Body of pancreas (tissue), 4 donors: Measurements from ENCODE around the gene EPHB1. TPM values are rescaled to one million over a fixed set of nuclear protein-coding genes. Genes with fewer than 3 reads are reported as not detected.

Experiments
- ATAC-seq: fragments of 150-250 bp; one replicate; pipeline ENCODE4 v1.9.1; 2016
- DNase-seq, 4 donors: peaks; one replicate each; pipeline ENCODE4 v3.0.0-alpha.2; 2019
- H3K27ac ChIP-seq, 4 donors: fragments of 200-600 bp; sonication (generic); 1 replicate in 3 of 4; 2 replicates in 1 of 4; pipeline versions ENCODE4 v1.5.1 to v1.6.1; 2016 to 2019; ENCODE audit warnings: mild to moderate bottlenecking in 1 of 4, mixed read lengths in 1 of 4, moderate library complexity in 1 of 4
- H3K27me3 ChIP-seq, 2 donors: fragments of 200-600 bp; sonication (generic); one replicate each; pipeline ENCODE4 v1.6.0; 2016; ENCODE audit warnings: mild to moderate bottlenecking in 1 of 2
- H3K36me3 ChIP-seq, 2 donors: fragments of 200-600 bp; sonication (generic); replicated peaks in 1 of 2; 2 replicates each; pipeline ENCODE4 v1.5.1; 2016; ENCODE audit warnings: low read depth in 2 of 2; ENCODE audit not compliant: insufficient read depth in 1 of 2
- H3K4me1 ChIP-seq: fragments of 200-600 bp; sonication (generic); one replicate; pipeline ENCODE4 v1.6.0; 2016
- H3K4me3 ChIP-seq, 2 donors: fragments of 200-600 bp; sonication (generic); 1 replicate in 1 of 2; 2 replicates in 1 of 2; pipeline ENCODE4 v1.5.1; 2016 to 2019
- H3K9me3 ChIP-seq, 3 donors: fragments of 200-600 bp; sonication (generic); 1 replicate in 2 of 3; 2 replicates in 1 of 3; pipeline ENCODE4 v1.5.1; 2016
- POLR2A ChIP-seq, 3 donors: fragments of 450-650 bp; IDR thresholded peaks; one replicate each; pipeline ENCODE4 v1.6.1; 2016; ENCODE audit warnings: antibody characterized with exemption in 3 of 3, mild to moderate bottlenecking in 2 of 3
- WGBS, 2 donors: methylation state at CpG; one replicate each; pipeline ENCODE4 v1.1.5; 2017; 5-methylcytosine and 5-hydroxymethylcytosine counted together
- intact Hi-C: fragments of 100-400 bp; cut with DNase I; formaldehyde crosslinking; loops from one replicate; pipeline ENCODE4 v1.15.1; 2023
- total RNA-seq, 2 donors: library from RNA; depleted of rRNA; stranded (reverse); fragments of >200 nt; gene quantifications; one replicate each; pipeline ENCODE4 v1.1.0, GENCODE V29; 2016
- TF ChIP-seq, protein P1 (sequence below), 7 experiments: fragments of 450-650 bp in 4 of 7; fragments of 200-600 bp in 3 of 7; sonication (generic) in 3 of 7; IDR thresholded peaks; one replicate each; pipeline ENCODE4 v1.5.1; 2016 to 2019; ENCODE audit warnings: antibody characterized with exemption in 7 of 7

EPHB1 gene
- total RNA-seq, 2 donors from 2014 or later: 1.3 TPM; not detected in 1

DNA sequence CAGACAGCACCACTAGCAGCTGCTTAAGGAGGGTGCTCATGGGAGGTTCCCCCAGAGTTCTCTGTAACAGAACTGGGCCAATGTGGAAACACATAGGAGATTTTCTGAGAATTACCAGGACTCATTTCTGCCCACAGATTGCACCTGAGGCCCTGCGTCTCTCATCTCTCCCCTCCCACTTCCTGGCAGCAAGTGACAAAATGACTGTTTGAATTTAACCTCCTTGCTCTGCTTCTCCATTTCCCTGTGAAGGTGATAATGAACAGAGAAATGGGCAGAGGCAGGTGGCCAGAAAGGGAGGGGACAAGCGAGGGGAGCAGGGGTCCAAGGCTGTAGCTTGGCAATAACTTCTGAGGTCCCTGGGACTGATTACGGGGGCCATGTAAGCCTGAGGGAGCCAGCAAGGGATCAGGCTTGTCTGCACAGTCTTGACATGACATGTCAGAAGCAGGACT lies 8.0 kb downstream of the EPHB1 start:
- Histone ChIP-seq H3K27me3 (no peaks in the 10 kb centered on the region), H3K9me3 (no peaks in the 10 kb centered on the region), H3K36me3 (no peaks in the 10 kb centered on the region), H3K4me3 (no peak overlapping the region), H3K27ac (no peak overlapping the region), H3K4me1 (no peaks in the 10 kb centered on the region)
- intact Hi-C loops: no loop called here
- no peak for TF ChIP-seq POLR2A (IDR thresholded peaks at IDR 0.05)
- TF ChIP-seq, protein P1, sequence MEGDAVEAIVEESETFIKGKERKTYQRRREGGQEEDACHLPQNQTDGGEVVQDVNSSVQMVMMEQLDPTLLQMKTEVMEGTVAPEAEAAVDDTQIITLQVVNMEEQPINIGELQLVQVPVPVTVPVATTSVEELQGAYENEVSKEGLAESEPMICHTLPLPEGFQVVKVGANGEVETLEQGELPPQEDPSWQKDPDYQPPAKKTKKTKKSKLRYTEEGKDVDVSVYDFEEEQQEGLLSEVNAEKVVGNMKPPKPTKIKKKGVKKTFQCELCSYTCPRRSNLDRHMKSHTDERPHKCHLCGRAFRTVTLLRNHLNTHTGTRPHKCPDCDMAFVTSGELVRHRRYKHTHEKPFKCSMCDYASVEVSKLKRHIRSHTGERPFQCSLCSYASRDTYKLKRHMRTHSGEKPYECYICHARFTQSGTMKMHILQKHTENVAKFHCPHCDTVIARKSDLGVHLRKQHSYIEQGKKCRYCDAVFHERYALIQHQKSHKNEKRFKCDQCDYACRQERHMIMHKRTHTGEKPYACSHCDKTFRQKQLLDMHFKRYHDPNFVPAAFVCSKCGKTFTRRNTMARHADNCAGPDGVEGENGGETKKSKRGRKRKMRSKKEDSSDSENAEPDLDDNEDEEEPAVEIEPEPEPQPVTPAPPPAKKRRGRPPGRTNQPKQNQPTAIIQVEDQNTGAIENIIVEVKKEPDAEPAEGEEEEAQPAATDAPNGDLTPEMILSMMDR (IDR thresholded peaks at IDR 0.05): no peak
- 46 to 69% methylated on average over 3 of the region's 3 CpGs for WGBS, 2 donors
- DNase-seq: no peak
- ATAC-seq: no peak

DNA sequence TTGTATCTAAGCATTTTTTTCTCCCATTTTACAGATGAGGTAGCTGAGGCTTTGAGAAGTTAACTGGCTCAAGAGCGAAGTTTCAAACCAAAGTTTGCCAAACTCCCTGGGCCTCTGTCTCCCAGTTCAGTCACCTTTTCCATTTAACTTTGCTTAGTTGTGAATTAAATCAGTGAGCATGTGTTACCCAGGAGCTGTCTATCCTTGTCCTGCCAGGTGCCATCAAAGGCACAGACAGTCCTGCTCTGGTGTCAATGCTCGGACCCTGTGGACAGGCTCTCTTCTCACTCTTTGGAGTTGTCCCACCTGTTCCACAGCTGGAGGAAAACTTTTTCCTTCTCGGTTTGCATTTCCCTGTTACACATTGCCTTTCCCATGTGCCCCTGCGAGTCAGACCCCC lies 8.6 kb downstream of the EPHB1 start:
- no peaks in the 10 kb centered on the region for H3K27me3 ChIP-seq
- no peak overlapping the region for H3K4me3 ChIP-seq
- H3K27ac ChIP-seq: no peak overlapping the region
- no peaks in the 10 kb centered on the region for H3K9me3 ChIP-seq
- no peak for ATAC-seq
- TF ChIP-seq, protein P1 (IDR thresholded peaks at IDR 0.05): no peak
- TF ChIP-seq POLR2A (IDR thresholded peaks at IDR 0.05): no peak
- WGBS, 2 donors: 62 to 83% methylated on average over 4 of the region's 4 CpGs
- DNase-seq: no peak
- H3K36me3 ChIP-seq: no peaks in the 10 kb centered on the region
- intact Hi-C loops: no loop called here
- H3K4me1 ChIP-seq: no peaks in the 10 kb centered on the region

DNA sequence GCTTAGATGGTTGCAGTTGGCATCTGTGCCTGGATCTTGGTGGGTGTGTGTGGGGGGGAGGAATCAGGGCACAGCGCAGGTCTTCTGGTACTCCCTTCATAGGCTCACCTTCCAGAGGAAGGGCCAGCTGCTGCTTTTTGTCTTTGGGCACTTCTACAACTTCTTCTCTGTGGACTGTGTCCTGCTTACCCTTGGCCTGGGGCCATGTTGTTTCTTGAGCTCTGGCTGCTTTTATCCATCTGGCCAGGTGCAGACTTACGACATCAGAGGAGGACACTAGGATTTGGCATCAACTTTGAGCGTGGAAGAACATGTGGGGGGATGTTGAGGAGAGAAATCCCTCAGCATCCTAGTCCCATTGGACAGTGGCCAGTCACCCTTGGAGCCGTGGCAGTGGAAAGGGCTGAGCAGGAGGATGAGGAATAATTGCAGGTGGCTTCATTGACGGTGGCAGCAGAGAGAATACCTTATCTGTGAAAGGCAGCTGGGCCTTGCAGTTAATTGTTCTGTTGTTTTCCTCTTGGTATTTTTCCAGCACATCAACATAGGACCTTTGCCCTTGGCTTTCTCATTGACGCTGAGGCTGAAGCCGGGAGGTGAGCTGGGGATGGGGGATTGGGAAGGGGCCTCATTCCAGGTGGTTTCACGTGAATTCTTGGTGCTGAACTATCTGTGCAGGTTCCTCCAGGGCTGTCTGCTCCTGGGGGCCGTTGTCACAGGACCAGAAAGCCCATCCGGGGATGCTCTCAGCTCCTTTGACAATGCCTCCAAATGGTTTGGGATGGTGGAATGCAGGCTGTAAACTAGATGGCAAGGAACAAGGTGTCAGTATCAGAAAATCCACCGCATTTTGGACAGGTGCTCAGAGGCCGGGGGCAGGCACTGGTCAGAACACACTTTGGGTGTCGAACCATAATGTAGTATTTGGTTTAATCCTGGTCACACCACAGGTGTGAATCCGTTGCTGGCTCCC lies 9.7 kb downstream of the EPHB1 start:
- no peak for DNase-seq
- Histone ChIP-seq H3K9me3 (no peaks in the 10 kb centered on the region), H3K27me3 (no peaks in the 10 kb centered on the region), H3K4me1 (no peaks in the 10 kb centered on the region), H3K4me3 (no peak overlapping the region), H3K36me3 (no peaks in the 10 kb centered on the region), H3K27ac (no peak overlapping the region)
- 55 to 73% methylated on average over 9 to 14 of the region's 14 CpGs for WGBS, 2 donors
- intact Hi-C loops: no loop called here
- no peak for ATAC-seq
- no peak for TF ChIP-seq POLR2A (IDR thresholded peaks at IDR 0.05)
- TF ChIP-seq, protein P1 (IDR thresholded peaks at IDR 0.05): no peak

DNA sequence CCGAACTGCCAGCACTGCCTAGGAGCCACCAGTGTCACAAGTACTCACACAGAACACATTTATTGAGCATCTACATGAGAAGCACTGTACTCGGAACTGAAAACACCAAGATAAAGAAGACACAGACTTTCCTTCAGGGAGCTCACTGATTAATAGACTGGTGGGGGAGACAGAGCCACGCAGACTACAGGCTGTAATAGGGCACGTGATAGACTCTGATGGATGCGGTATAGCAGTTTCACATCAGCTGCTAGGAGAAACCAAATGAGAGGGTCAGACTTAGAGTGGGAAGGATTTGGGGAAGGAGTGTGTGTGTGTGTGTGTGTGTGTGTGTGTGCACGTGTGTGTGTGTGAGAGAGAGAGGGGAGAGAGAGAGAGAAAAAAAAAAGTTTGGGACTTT lies 12.1 kb downstream of the EPHB1 start:
- DNase-seq (no peak), ATAC-seq (no peak)
- Histone ChIP-seq H3K27me3 (no peaks in the 10 kb centered on the region), H3K4me3 (no peak overlapping the region), H3K9me3 (no peaks in the 10 kb centered on the region), H3K4me1 (no peaks in the 10 kb centered on the region), H3K36me3 (no peaks in the 10 kb centered on the region), H3K27ac (no peak overlapping the region)
- TF ChIP-seq, protein P1 (IDR thresholded peaks at IDR 0.05): no peak
- no peak for TF ChIP-seq POLR2A (IDR thresholded peaks at IDR 0.05)
- 50 to 62% methylated on average over 6 of the region's 6 CpGs for WGBS, 2 donors
- intact Hi-C loops: no loop called here
